H9 (cell line): Measurements from ENCODE around the gene PLSCR4. TPM values are rescaled to one million over a fixed set of nuclear protein-coding genes. Genes with fewer than 3 reads are reported as not detected.

Source experiments
- DNase-seq: peaks from one replicate; pipeline ENCODE4 v3.0.0-alpha.2; 2017
- H2AFZ ChIP-seq: one replicate; pipeline ENCODE4 v1.6.1; 2013; ENCODE audit warnings: mild to moderate bottlenecking, low read length, control low read depth, moderate library complexity
- H2AK5ac ChIP-seq: 2 replicates; pipeline ENCODE4 v1.6.1; 2013; ENCODE audit warnings: low read length, control low read depth, mixed read lengths; ENCODE audit not compliant: insufficient read length
- H2BK120ac ChIP-seq: one replicate; pipeline ENCODE4 v1.6.1; 2013; ENCODE audit warnings: low read depth, mild to moderate bottlenecking, low read length, control low read depth, inconsistent platforms; ENCODE audit not compliant: poor library complexity, severe bottlenecking
- H2BK12ac ChIP-seq: 2 replicates; pipeline ENCODE4 v1.6.1; 2013; ENCODE audit warnings: low read length, control low read depth, mixed read lengths, low read depth; ENCODE audit not compliant: insufficient read length
- H2BK15ac ChIP-seq: 2 replicates; pipeline ENCODE4 v1.6.1; 2013; ENCODE audit warnings: low read depth, low read length, control low read depth
- H2BK20ac ChIP-seq: one replicate; pipeline ENCODE4 v1.6.1; 2013; ENCODE audit warnings: low read depth, mild to moderate bottlenecking, low read length, control low read depth, inconsistent platforms; ENCODE audit not compliant: poor library complexity, severe bottlenecking
- H2BK5ac ChIP-seq: 2 replicates; pipeline ENCODE4 v1.6.1; 2013; ENCODE audit warnings: low read length, control low read depth, mixed read lengths; ENCODE audit not compliant: insufficient read length
- H3K14ac ChIP-seq: 2 replicates; pipeline ENCODE4 v1.6.1; 2013; ENCODE audit warnings: low read length, control low read depth; ENCODE audit not compliant: insufficient read depth
- H3K18ac ChIP-seq: 2 replicates; pipeline ENCODE4 v1.6.1; 2013; ENCODE audit warnings: low read depth, mild to moderate bottlenecking, mixed read lengths, low read length, control low read depth; ENCODE audit not compliant: insufficient read length
- H3K23ac ChIP-seq: 2 replicates; pipeline ENCODE4 v1.6.1; 2013; ENCODE audit warnings: low read length, control low read depth, mixed read lengths, low read depth; ENCODE audit not compliant: insufficient read length
- H3K23me2 ChIP-seq: 2 replicates; pipeline ENCODE4 v1.6.1; 2013; ENCODE audit warnings: low read depth, mild to moderate bottlenecking, mixed read lengths, low read length, control low read depth; ENCODE audit not compliant: insufficient read length, poor library complexity, severe bottlenecking
- H3K27ac ChIP-seq: 2 replicates; pipeline ENCODE4 v1.5.1; 2013; ENCODE audit warnings: low read length, control low read depth, mixed read lengths, low read depth; ENCODE audit not compliant: insufficient read length
- H3K27me3 ChIP-seq: 2 replicates; pipeline ENCODE4 v1.6.1; 2013; ENCODE audit warnings: low read length, control low read depth, inconsistent platforms; ENCODE audit not compliant: insufficient read depth
- H3K4ac ChIP-seq: 2 replicates; pipeline ENCODE4 v1.6.1; 2013; ENCODE audit warnings: low read depth, mild to moderate bottlenecking, control low read depth, inconsistent platforms, low read length, moderate library complexity
- H3K4me1 ChIP-seq: 2 replicates; pipeline ENCODE4 v1.6.1; 2013; ENCODE audit warnings: low read length, control low read depth, inconsistent platforms; ENCODE audit not compliant: insufficient read depth
- H3K4me2 ChIP-seq: 2 replicates; pipeline ENCODE4 v1.6.1; 2013; ENCODE audit warnings: low read length, control low read depth, mixed read lengths; ENCODE audit not compliant: insufficient read length, insufficient read depth
- H3K56ac ChIP-seq: 2 replicates; pipeline ENCODE4 v1.6.1; 2013; ENCODE audit warnings: low read depth, mild to moderate bottlenecking, mixed read lengths, low read length, control low read depth; ENCODE audit not compliant: insufficient read length
- H3K79me1 ChIP-seq: 2 replicates; pipeline ENCODE4 v1.6.1; 2013; ENCODE audit warnings: low read depth, mild to moderate bottlenecking, moderate library complexity, low read length, control low read depth, inconsistent platforms; ENCODE audit not compliant: insufficient read depth, poor library complexity, severe bottlenecking
- H3K79me2 ChIP-seq: 2 replicates; pipeline ENCODE4 v1.6.1; 2013; ENCODE audit warnings: low read length, control low read depth, inconsistent platforms; ENCODE audit not compliant: insufficient read depth
- H3K9ac ChIP-seq: 2 replicates; pipeline ENCODE4 v1.6.1; 2013; ENCODE audit warnings: low read length, control low read depth, mixed read lengths; ENCODE audit not compliant: insufficient read length; ENCODE audit errors: extremely low read depth
- H3K9me3 ChIP-seq: one replicate; pipeline ENCODE4 v1.6.1; 2013; ENCODE audit warnings: low read depth, low read length, inconsistent platforms; ENCODE audit not compliant: control insufficient read depth
- H3T11ph ChIP-seq: one replicate; pipeline ENCODE4 v1.6.1; 2013; ENCODE audit warnings: mild to moderate bottlenecking, low read length, control low read depth, inconsistent platforms
- H4K20me1 ChIP-seq: one replicate; pipeline ENCODE4 v1.6.1; 2013; ENCODE audit not compliant: control insufficient read depth, insufficient read length, insufficient read depth
- H4K5ac ChIP-seq: 2 replicates; pipeline ENCODE4 v1.6.1; 2013; ENCODE audit warnings: low read depth, mild to moderate bottlenecking, mixed read lengths, low read length, control low read depth; ENCODE audit not compliant: insufficient read length
- H4K8ac ChIP-seq: replicated peaks from 2 replicates; pipeline ENCODE4 v1.6.1; 2013; ENCODE audit warnings: low read length, control low read depth, mixed read lengths, low read depth; ENCODE audit not compliant: insufficient read length
- H4K91ac ChIP-seq: 2 replicates; pipeline ENCODE4 v1.6.1; 2013; ENCODE audit warnings: low read depth, mild to moderate bottlenecking, moderate library complexity, mixed read lengths, low read length, control low read depth; ENCODE audit not compliant: insufficient read length
- H3K27ac Mint-ChIP-seq, 3 experiments: 2 replicates in 2 of 3; 3 replicates in 1 of 3; pipeline ENCODE4 v1.8.0; 2020 to 2021; ENCODE audit warnings: mixed read lengths in 3 of 3, mild to moderate bottlenecking in 1 of 3, moderate library complexity in 1 of 3
- H3K27me3 Mint-ChIP-seq: 2 replicates; pipeline ENCODE4 v1.8.0; 2021; ENCODE audit warnings: low read depth, mild to moderate bottlenecking, moderate library complexity, mixed read lengths
- H3K36me3 Mint-ChIP-seq, 3 experiments: 2 replicates in 2 of 3; 3 replicates in 1 of 3; pipeline ENCODE4 v1.8.0; 2020 to 2021; ENCODE audit warnings: low read depth in 3 of 3, mixed read lengths in 3 of 3; ENCODE audit not compliant: insufficient read depth in 1 of 3
- H3K4me1 Mint-ChIP-seq, 2 experiments: 2 replicates each; pipeline ENCODE4 v1.8.0; 2020; ENCODE audit warnings: mixed read lengths in 2 of 2
- H3K4me3 Mint-ChIP-seq, 2 experiments: 2 replicates in 1 of 2; 3 replicates in 1 of 2; pipeline ENCODE4 v1.8.0; 2020 to 2021; ENCODE audit warnings: mild to moderate bottlenecking in 2 of 2, mixed read lengths in 2 of 2, moderate library complexity in 1 of 2
- H3K9me3 Mint-ChIP-seq, 2 experiments: 2 replicates in 1 of 2; 3 replicates in 1 of 2; pipeline ENCODE4 v1.8.0; 2020; ENCODE audit warnings: mild to moderate bottlenecking in 2 of 2, mixed read lengths in 2 of 2, moderate library complexity in 1 of 2
- WGBS: extraction: QIAGEN DNeasy Blood & Tissue Kit; methylation state at CpG from one replicate; pipeline ENCODE4 v1.1.7; 2013; ENCODE audit warnings: missing lambda C conversion rate, low lambda C conversion rate, mixed read lengths; ENCODE audit not compliant: insufficient read length; ENCODE audit errors: extremely low coverage; 5-methylcytosine and 5-hydroxymethylcytosine counted together
- total RNA-seq: library from RNA; stranded (reverse); gene quantifications from 2 replicates; pipeline ENCODE4 v1.2.1, GENCODE V29; 2021
- TF ChIP-seq, protein P1 (sequence below): fragments of 200-600 bp; sonication (generic); conservative IDR thresholded peaks from 3 replicates; pipeline ENCODE4 v1.8.0; 2021; ENCODE audit warnings: antibody characterized with exemption, mild to moderate bottlenecking

The PLSCR4 gene
- total RNA-seq, 1 experiment from 2014 or later = 1.2 TPM

DNA sequence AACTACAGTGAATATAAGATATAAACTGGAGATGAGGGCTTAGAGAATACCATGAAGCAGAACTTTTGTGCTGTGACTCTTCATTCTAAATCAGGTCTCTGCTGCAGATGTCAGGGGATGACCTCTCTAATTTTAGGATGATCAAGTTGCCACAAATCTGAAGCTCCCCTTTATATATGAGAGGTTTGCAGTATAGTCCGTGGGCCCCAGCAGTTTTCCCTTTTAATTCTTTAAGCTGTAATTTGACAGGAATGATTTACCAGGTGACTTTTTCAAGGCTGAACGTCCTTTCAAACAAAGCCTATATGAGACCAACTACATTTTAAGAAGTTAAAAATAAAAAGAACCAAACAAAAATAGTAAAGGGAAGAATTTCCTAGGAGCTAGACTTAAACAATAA, 85.0 kb downstream of the PLSCR4 start:
- H3K4me3 Mint-ChIP-seq = no peak overlapping the region
- H2AFZ ChIP-seq = no peak overlapping the region
- H3K27ac Mint-ChIP-seq = no peak overlapping the region
- no peak overlapping the region for H3K14ac ChIP-seq
- H4K8ac ChIP-seq = no peak overlapping the region
- no peak overlapping the region for H3K27ac ChIP-seq
- no peaks in the 10 kb centered on the region; a peak in 1 of 5 replicates for H3K9me3 Mint-ChIP-seq
- H4K5ac ChIP-seq = no peak overlapping the region
- peaks cover 16% of the 10 kb centered on the region for H3K27me3 Mint-ChIP-seq
- no peaks in the 10 kb centered on the region for H4K20me1 ChIP-seq
- no peaks in the 10 kb centered on the region for H3K23me2 ChIP-seq
- H2BK15ac ChIP-seq = no peak overlapping the region
- no peak overlapping the region for H2BK12ac ChIP-seq
- TF ChIP-seq, protein P1, sequence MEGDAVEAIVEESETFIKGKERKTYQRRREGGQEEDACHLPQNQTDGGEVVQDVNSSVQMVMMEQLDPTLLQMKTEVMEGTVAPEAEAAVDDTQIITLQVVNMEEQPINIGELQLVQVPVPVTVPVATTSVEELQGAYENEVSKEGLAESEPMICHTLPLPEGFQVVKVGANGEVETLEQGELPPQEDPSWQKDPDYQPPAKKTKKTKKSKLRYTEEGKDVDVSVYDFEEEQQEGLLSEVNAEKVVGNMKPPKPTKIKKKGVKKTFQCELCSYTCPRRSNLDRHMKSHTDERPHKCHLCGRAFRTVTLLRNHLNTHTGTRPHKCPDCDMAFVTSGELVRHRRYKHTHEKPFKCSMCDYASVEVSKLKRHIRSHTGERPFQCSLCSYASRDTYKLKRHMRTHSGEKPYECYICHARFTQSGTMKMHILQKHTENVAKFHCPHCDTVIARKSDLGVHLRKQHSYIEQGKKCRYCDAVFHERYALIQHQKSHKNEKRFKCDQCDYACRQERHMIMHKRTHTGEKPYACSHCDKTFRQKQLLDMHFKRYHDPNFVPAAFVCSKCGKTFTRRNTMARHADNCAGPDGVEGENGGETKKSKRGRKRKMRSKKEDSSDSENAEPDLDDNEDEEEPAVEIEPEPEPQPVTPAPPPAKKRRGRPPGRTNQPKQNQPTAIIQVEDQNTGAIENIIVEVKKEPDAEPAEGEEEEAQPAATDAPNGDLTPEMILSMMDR = no peak
- H3K4me1 ChIP-seq = peaks cover 5% of the 10 kb centered on the region; the same call in 1 of the 2 replicates
- H3K79me2 ChIP-seq = no peaks in the 10 kb centered on the region
- H3K4me2 ChIP-seq = no peak overlapping the region
- no peaks in the 10 kb centered on the region for H3K36me3 Mint-ChIP-seq
- no peak overlapping the region for H2BK5ac ChIP-seq
- H2BK120ac ChIP-seq = no peak overlapping the region
- no peak overlapping the region for H3K23ac ChIP-seq
- H3K4ac ChIP-seq = no peak overlapping the region
- H3K79me1 ChIP-seq = no peaks in the 10 kb centered on the region
- no peak overlapping the region for H3K56ac ChIP-seq
- WGBS = no CpG with 5 or more reads among the region's 2 CpGs
- H3K27me3 ChIP-seq = no peaks in the 10 kb centered on the region
- DNase-seq = no peak
- H2AK5ac ChIP-seq = no peak overlapping the region
- no peak overlapping the region for H4K91ac ChIP-seq
- H3K4me1 Mint-ChIP-seq = peaks cover 19 to 21% of the 10 kb centered on the region in 2 experiments
- H3K9ac ChIP-seq = no peak overlapping the region
- no peak overlapping the region for H3K18ac ChIP-seq
- H3K9me3 ChIP-seq = no peaks in the 10 kb centered on the region
- H3T11ph ChIP-seq = no peak overlapping the region
- no peak overlapping the region for H2BK20ac ChIP-seq
